Panc1 (cell line): ENCODE results near the gene TSHZ2.

Experiments
- CTCF ChIP-seq: fragments of 450-650 bp; IDR thresholded peaks from 2 replicates; pipeline ENCODE4 v1.5.1; 2017; ENCODE audit warnings: mild to moderate bottlenecking
- POLR2AphosphoS5 ChIP-seq: IDR thresholded peaks from 2 replicates; pipeline ENCODE4 v1.6.1; 2012; ENCODE audit warnings: mild to moderate bottlenecking, low read depth, low read length, moderate library complexity
- REST ChIP-seq, 2 experiments: IDR thresholded peaks; 2 replicates each; pipeline ENCODE4 v1.6.1; 2011 to 2012; ENCODE audit warnings: low read depth in 2 of 2, control low read depth in 1 of 2, low read length in 1 of 2, mild to moderate bottlenecking in 1 of 2, moderate library complexity in 1 of 2; ENCODE audit not compliant: insufficient read depth in 1 of 2
- SIN3A ChIP-seq: IDR thresholded peaks from 2 replicates; pipeline ENCODE4 v1.6.1; 2012; ENCODE audit warnings: low read depth, mild to moderate bottlenecking, low read length, moderate library complexity, borderline replicate concordance; ENCODE audit not compliant: insufficient read depth

GRCh38 chr20:53399592-53400335, 427.6 kb downstream of the TSHZ2 start:
- TF ChIP-seq CTCF (no peak), REST (IDR thresholded peaks at IDR 0.05; ENCODE audit: insufficient read depth in 1 of 2, low read depth in 2 of 2, low read length in 1 of 2) (no peak), SIN3A (no peak), POLR2AphosphoS5 (no peak)
